HG03520 (cell line): Measurements from ENCODE around the gene ZNF324.
A peak's percentile ranks its signal among the peaks of the same experiment; 100 is the strongest.
"Not testable (repeated sequence)": the region's sequence is repeated elsewhere in the genome, so short reads cannot be mapped to it uniquely, and the experiment has no call there.

Source experiments
- ATAC-seq: cut with Tn5 transposase; IDR thresholded peaks from one replicate; pipeline ENCODE4 v1.9.1; 2021; ENCODE audit warnings: mild to moderate bottlenecking, moderate library complexity; ENCODE audit not compliant: unreplicated experiment

Gene ZNF324

GRCh38 chr19:58466760-58467589 is at the start of gene ZNF324:
TSS of gene ZNF324 (plus strand) at chr19:58467080. CDS start at chr19:58469186, 2,106 bp downstream.
- peak; percentile 92 for ATAC-seq

- no peak for ATAC-seq
Observed at GRCh38 chr19:58428617-58429016, 38.3 kb upstream of the ZNF324 start.

- no peak for ATAC-seq
Observed at GRCh38 chr19:58429745-58430144, 37.1 kb upstream of the ZNF324 start.

GRCh38 chr19:58434217-58434616 is 32.7 kb upstream of the ZNF324 start:
- no peak for ATAC-seq

- ATAC-seq, result peak; percentile 90
Observed at GRCh38 chr19:58439576-58440554, 27.0 kb upstream of the ZNF324 start, which contains the start of gene ZNF132. TSS of gene ZNF132 (minus strand) at chr19:58440153. CDS start at chr19:58439821, 332 bp downstream.

GRCh38 chr19:58440556-58440955 is 26.3 kb upstream of the ZNF324 start:
- no peak for ATAC-seq

GRCh38 chr19:58442986-58443385 is 23.9 kb upstream of the ZNF324 start:
- ATAC-seq, result not testable (repeated sequence)

GRCh38 chr19:58448860-58449259 is 18.0 kb upstream of the ZNF324 start:
- ATAC-seq, result not testable (repeated sequence)

- not testable (repeated sequence) for ATAC-seq
Observed at GRCh38 chr19:58449980-58450379, 16.9 kb upstream of the ZNF324 start.

GRCh38 chr19:58450856-58451357 is 16.0 kb upstream of the ZNF324 start:
- no peak for ATAC-seq

GRCh38 chr19:58451358-58452101 is 15.3 kb upstream of the ZNF324 start, which contains the start of gene ZNF324B:
TSS of gene ZNF324B (plus strand) at chr19:58451622. CDS start at chr19:58453702, 2,080 bp downstream.
- ATAC-seq, result peak; percentile 87

GRCh38 chr19:58453743-58454142 is 13.1 kb upstream of the ZNF324 start:
- no peak for ATAC-seq

GRCh38 chr19:58455306-58455705 is 11.6 kb upstream of the ZNF324 start:
- no peak for ATAC-seq

- ATAC-seq, result no peak
Observed at GRCh38 chr19:58456111-58456510, 10.8 kb upstream of the ZNF324 start.

GRCh38 chr19:58460039-58460438 is 6.8 kb upstream of the ZNF324 start:
- ATAC-seq, result no peak

- peak; percentile 8 for ATAC-seq
Observed at GRCh38 chr19:58466089-58466759, 656 bp upstream of the ZNF324 start.

- ATAC-seq, result no peak
Observed at GRCh38 chr19:58468216-58468839, 1.4 kb downstream of the ZNF324 start.

GRCh38 chr19:58469241-58470013 is 2.5 kb downstream of the ZNF324 start:
- no peak for ATAC-seq
